GM21786 (cell line): ENCODE results near the gene ATXN10.
"Not testable (repeated sequence)": the region's sequence is repeated elsewhere in the genome, so short reads cannot be mapped to it uniquely, and the experiment has no call there.

ENCODE experiments used
- ATAC-seq: cut with Tn5 transposase; IDR thresholded peaks from one replicate; pipeline ENCODE4 v1.9.1; 2021; ENCODE audit not compliant: unreplicated experiment

Gene ATXN10

DNA sequence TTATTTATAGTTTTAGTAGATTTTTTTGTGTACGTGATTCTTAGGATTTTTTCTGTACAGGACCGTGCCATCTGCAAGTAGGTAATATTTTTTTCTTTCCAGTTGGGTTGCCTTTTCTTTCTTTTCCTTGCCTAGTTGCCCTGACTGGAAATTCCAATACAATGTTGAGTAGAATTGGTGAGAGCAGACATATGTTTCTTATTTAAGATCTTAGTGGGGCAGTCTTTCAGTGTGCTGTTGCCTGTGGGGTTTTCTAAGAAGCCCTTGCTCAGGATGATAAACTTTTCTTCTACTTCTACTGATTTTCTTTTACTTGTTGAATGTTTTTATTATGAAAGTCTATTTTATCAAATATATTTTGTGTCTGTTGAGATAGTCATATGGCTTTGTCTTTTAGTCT lies 33.0 kb downstream of the ATXN10 start:
- no peak for ATAC-seq

DNA sequence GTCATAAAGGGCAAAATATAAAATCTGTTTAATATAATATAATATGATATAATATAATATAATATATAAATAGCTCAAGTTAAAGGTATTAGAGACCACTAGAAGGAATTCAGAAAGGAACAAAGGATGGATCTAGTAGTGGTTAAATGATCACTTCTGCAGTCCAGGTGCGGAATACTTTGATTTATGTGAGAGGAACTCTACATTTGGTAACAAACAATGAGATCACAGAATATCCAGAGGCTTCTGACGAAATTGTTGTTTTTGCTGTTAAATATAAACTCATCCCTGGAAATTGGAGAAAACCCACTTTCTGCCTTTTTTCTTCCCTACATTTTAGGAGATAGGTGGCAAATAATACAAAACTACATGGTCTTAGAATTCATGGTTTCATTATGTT lies 36.0 kb downstream of the ATXN10 start:
- ATAC-seq: no peak

DNA sequence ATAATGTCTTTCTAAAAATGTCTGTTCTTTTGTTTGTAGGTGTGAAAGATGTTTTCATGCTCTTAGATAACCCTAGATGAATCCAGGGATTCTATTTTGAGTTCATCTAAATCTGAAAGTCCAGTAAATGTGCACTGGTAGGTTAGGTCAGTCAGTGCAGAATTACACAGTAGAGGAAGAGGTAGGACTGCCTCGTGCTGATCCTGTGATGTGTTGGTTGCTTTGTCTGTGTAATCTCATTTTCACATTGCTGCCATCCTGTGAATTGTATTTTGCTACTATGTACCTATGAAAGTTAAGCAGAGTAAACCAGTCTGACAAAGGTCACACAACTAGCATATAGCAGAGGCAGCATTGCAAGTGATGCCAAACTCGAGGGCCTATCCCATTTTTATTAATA lies 36.5 kb downstream of the ATXN10 start:
- ATAC-seq: no peak

DNA sequence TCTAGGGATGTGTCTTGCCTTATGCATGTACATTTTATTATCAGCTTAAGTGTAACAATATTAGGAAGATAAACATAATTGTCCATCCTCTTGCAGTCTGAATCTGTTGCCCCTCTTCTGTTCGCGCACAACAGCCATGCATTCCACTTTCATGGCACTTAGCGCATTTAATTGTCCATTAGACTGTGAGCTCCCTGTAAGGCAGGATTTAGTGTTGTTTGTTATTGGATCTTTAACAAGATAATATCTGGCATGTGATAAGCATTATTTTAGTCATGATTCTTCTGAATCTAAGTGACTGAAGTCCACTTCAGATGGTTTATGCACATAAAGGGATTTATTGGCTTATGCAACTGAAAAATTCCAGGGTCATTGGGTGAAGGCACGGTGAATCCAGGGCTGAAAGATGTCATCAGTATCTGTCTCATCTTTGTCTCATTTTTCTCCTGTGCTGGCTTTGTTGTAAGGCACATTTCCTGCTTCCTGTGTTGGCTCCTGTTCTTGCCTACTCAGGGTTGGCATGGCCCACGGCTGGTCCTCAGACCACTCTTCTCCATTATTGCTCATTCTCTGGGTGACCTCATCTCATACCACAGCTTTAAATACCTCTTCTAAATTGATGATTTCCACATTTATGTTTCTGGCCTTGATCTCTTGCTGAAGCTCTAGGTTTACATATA lies 37.6 kb downstream of the ATXN10 start:
- no peak for ATAC-seq

DNA sequence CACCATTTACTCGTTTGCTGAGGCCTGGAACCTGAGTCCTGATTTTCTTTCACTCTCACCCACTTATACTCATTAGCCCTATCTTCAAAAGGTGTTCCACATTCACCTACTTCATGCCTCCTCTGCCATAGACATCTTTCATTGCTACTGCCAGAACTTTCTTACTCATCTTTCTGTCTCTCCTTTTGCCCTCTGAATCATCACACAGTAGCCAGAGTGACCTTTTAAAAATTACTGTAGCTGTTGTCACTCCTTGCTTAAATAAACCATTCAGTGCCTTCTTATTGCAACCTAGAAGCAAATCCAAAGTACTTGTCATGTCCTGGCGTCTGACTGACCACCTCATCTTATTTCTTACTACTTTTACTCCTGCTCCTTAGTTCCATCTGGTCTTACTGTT lies 38.2 kb downstream of the ATXN10 start:
- no peak for ATAC-seq

DNA sequence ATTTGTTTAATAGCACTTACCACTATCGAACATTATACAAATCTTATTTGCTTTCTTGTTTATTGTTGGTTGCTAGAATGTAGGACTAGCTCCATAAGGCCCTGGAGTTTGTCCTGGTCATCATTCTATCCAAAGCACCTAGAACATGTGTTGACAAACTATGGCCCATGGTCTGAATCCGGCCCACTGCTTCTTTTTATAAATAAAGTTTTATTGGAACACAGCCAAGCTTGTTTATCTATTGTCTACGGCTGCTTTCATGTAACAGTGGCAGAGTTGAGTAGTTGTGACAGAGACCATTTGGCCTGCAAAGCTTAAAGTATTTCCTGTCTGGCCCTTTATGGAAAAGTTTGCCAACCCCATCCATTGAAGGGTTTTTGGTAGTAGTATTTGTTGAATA lies 38.8 kb downstream of the ATXN10 start:
- no peak for ATAC-seq

DNA sequence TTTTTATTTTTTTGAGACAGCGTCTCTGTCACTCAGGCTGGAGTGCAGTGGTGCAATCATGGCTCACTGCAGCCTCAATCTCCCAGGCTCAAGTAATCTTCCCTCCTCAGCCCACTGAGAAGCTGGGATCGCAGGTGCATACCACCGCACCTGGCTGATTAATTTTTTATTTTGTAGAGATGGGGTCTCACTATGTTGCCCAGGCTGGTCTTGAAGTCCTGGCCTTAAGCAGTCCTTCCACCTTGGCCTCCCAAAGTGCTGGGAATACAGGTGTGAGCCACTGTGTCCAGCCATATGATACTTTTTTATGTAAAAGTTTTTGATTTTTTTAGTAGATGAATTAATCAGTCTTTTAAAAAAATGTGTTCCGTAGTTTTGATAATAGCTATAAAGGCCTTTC lies 42.8 kb downstream of the ATXN10 start:
- not testable (repeated sequence) for ATAC-seq

DNA sequence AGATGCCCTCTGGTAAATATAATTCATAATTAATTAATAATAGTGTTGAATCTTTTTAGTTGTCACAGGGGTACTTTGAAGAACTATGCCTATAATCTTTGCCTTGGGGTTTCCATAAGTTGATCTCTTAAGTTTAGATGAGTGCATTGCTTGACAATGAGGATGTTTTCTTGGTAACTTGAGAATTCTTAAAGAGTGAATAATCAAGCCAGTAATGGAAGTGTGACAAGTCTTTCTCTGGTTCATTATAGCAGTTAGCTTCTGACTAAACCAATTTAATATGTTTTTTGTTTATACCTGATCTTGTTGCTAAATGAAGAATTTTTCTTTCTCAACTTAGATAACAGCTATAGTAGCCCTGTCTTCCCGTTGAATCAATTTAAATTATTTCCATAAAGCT lies 46.2 kb downstream of the ATXN10 start:
- ATAC-seq: no peak

DNA sequence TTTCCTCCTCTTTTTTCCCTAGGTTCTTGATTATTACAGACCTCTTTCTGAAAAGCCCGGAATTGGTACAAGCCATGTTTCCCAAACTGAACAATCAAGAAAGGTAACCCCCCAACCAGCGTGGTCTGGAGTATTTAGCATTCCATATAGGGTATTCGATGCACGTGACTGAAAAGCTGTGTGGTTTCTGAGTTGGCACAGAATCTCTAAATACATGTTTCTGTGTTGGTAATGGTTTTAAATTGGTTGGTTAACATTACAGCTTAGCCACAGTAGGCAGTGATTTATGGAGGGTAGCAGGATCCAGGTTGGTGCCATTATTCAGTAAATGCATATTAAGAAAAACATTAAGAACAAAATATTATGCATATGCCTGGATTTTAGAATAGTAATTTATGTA lies 46.8 kb downstream of the ATXN10 start:
- no peak for ATAC-seq

DNA sequence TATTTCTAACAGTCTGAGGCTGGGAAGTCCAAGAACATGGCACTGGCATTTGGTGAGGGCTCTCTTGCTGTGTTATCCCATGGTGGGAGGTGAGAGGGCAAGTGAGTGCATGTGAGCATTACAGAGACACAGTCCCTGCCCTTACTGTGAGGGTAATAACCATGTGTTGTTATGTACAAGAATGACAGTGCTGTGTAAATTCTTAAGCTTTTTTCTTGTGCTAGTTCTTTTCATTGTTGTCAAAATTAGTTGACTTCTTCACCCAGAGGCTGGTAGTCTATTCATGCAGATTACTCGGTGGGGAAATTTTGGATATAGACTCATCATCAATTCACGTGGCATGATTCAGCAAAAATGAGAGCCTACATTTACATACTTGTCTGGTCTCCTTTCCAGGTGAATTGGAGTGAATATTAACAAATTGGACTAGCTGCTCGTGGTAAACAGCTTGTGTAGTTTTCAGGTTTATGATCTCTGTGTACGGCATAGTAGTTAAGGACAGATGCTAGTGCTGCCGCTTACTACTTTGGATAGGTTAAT lies 49.3 kb downstream of the ATXN10 start:
- no peak for ATAC-seq

DNA sequence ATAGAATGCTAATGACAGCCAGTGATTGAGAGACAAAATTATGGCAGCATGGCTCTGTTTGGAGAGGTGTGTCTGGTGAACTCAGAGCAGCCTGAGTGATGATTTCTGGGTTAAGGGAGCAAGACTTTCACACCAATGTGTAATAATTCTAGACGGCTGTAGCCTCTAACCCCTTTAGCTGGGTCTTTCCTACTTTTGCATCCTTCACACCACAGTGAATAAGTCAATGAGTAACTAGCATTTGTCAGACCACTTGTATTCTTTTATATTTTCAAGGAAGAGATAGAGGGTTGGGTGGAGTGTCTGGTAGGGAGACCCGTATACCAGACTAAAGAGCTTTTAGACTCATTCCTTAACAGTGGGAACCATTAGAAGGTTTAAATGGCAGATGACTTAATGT lies 50.4 kb downstream of the ATXN10 start:
- ATAC-seq: no peak

DNA sequence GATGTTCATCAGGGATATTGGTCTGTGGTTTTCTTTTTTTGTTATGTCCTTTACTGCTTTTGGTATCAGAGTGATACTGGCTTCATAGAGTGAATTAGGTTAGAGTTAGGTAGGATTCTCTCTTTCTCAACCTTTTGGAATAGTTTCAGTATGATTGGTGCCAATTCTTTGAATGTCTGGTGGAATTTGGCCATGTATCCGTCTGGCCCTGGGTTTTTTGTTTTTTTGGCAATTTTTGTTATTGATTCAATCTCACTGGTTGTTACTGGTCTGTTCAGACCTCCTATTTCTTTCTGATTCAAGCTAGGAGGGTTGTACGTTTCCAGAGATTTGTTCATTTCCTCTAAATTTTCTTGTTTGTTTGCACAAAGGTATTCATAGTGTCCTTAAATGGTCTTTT lies 54.4 kb downstream of the ATXN10 start:
- no peak for ATAC-seq

DNA sequence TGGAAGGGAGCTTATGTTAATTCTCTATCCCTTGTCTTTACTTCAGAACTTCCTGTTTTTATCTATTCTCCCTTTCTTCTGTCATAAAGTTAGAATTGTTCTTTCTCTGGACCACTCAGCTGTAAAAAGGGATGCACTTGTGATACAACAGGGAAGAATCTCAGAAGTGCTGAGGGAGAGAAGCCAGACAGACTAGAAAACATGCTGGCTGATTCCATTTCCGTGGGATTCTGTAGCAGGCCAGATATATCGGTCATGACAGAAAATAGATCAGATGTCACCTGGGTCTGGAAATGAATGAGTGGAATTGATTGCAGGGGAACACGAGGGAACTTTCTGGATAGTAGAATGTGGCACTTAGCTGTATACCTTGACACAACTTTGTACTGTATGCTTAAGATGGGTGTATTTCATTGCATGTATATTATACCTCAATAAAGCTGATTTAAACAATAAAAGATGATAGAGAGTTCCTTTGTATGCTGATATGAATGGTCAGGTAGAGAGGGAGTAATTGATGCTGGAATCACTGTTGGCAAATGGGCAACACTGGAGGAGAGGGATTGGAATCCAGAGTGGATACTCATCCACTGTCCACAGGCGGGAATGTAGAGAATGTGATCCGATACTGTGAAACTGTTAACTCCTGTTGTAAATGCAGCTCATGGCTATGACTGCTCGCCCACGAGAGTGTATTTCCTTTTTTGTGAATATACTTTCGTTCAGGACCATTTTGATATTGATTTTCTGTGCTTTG lies 59.6 kb downstream of the ATXN10 start:
- ATAC-seq: no peak

DNA sequence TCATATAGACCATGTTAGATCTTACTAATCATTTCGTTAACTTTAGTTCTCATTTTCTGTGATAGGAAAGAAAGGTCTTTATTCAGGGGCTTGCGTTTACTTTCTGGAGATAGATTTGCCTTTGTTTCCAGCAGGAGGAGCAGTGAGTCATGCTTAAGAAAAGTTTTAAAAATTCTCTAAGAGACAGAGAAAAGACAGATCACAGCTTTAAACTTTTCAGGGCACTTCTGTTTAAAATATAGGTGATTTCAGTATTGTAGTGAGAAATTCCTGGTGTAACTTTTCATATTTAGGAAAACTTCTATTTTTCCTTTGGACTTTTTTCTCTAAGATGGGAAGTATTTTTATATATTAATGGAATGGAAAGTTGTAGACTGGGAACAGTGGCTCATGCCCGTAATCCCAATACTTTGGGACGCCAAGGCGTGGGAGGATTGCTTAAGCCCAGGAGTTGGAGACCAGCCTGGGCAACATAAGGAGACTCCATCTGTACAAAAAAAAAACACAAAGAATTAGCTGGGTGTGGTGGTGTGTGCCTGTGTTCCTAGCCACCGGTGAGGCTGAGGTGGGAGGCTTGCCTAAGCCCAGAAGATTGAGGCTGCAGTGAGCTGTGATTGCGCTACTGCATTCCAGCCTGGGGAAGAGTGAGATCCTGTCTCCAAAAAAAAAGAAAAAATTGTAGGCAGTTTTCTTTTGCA lies 60.3 kb downstream of the ATXN10 start:
- ATAC-seq: no peak

DNA sequence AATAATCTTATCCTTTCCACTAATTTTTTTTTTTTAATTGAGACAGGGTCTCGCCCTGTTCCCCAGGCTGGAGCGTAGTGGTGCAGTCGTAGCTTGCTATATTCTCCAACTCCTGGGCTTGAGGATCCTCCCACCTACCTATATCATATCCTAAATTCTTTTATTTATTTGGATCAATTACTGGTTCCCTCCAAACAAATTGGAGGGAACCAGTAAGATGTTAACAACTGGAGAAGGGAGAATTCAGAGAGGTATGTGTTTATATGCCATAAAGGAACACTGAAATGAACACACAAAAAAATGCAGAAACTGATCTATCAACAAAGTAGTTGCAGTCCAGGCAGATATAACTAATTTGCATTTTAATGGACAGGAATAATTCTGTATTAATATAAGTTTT lies 63.6 kb downstream of the ATXN10 start:
- ATAC-seq: no peak

DNA sequence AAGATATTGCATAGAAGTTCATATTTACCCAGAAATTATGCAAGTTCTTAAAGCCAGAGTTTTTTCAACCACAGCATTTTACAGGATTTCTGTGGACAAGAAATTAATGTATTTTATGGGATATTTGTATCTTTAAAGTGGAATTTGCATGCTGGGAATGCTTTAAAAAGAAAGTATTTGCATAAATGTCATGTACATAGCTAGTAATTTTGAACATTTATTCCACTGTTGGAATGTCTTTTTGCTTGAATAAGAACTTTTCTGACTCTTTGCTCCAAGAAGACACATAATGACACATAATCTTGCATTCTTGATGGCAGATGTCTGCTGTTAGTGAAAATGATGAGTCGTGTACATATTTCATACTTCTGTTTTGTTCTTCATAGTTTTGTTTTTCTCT lies 66.6 kb downstream of the ATXN10 start:
- no peak for ATAC-seq

DNA sequence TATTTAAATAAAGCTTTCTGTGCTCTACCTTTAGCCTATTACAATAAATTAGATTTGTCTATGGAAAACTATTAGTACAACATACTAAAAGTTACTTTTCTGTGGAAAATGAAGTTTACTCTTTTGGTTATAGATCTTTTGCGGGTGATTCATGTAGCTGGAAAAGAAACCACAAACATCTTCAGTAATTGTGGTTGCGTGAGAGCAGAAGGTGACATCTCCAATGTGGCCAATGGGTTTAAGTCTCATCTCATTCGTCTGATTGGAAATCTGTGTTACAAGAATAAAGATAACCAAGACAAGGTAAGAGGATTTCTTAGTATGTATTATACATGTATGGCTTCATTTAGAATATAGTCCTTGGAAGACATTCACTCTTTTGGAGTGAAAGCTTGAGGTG lies 68.6 kb downstream of the ATXN10 start:
- ATAC-seq: no peak

DNA sequence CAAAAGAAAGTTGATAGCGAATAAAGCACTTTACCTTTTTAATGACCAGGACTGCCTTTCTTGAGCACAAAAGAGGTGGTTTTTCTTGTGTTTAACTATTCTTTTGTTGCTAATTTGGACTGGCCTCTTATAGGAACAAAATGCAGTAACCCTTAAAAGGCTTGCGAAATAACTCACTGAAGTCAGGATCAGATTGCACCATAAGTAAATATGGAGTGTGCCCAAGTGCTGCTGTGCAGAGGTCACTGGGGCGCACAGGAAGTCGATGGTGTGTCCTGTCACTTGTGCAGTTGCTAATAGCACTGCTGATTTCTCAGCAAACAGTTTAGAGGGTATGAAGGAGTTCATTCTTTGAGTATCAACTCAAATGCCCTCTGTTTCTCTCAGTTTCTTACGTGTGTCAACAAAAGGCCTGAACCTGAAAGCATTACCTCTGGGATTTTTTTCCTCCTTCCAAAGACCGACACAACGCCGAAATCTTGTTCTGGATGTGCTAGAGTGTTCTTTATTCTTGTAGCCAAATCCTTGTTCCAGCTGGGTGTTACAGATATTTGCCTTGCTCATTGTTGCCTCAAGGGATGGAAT lies 71.3 kb downstream of the ATXN10 start:
- ATAC-seq: no peak

DNA sequence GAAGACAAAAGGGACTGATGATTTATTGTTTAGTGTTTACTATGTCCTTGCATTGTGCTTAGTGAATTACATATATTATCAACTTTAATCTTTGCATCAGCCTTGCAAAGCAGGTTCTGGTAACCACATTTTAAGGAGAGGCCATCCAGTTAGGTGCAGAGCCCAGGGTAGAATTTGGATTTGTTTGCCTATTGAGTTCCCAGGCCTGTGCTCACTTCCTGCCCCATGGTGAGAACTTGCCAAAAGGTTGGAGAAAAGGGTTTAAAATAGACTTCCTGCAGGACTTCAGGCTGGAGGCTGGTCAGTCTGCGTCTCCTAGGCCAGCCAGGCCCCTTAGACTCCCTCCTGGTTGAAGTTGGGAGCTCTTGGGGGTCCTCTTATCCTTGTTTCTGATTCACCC lies 72.1 kb downstream of the ATXN10 start:
- no peak for ATAC-seq

DNA sequence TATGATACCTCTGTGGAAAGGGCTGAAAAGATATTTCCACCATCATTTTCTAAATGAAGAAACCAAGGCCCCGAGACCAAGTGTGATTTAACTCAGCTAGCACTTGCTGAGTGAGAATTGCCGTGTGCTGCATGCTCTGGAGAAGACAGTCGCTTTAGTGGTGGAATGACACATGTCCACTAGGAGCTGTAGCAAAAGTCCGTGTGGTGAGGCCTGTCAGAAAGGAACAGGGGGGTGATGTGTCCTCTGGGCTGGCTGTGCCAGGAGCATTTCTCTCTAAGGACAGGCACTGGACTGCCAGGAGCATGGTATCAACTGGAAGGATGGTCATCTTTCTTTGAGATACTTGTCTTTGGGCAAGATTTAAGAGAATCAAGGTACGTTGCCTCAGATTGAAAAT lies 72.8 kb downstream of the ATXN10 start:
- no peak for ATAC-seq

DNA sequence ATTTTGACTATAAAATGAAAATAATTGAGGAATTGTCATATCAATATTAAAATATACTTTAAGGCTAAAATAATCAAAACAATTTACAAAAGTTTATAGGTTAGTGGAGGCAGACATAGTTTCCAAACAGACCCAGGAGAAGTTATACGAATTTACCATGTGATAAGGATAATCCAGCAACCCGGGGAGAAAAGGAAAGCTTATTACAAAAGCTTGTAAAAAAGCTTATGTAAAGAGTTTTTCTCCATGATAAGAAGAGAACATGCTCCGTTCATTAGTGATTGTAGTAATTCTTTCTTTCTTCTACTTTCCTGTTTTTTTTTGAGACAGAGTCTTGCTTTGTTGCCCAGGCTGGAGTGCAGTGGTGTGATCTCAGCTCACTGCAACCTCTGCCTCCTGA lies 79.0 kb downstream of the ATXN10 start:
- no peak for ATAC-seq

DNA sequence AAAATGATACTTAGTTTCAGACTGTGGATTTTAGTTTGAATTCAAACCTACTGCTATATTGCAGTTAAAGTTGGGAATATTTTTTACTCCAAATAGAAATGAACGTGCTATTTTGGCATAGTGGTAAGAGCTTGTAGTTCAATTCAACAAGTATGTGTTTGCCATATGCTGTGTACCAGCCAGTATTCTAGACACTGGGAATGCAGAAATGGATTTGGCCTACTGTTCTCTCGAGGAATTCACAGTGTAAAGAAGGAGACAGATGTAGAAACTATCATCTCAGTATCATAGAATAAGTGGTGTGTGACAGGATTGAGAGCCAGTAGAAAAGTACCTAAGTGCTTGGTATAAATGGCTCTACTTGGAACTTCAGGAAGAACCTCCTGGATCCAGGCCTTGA lies 80.4 kb downstream of the ATXN10 start:
- no peak for ATAC-seq
